Spleen (tissue), 11 donors: ENCODE measurements around the gene FADS3. TPM values are rescaled to one million over a fixed set of nuclear protein-coding genes. Genes with fewer than 3 reads are reported as not detected.

Experiments
- DNase-seq: peaks from one replicate; pipeline ENCODE4 v3.0.0-alpha.2; 2020
- H3K27ac ChIP-seq, 8 donors: fragments of 200-600 bp; sonication (generic) in 7 of 8; 1 replicate in 4 of 8; 2 replicates in 4 of 8; pipeline versions ENCODE4 v1.5.0 to v1.8.0; 2016 to 2021; ENCODE audit warnings: inconsistent platforms in 4 of 8, mild to moderate bottlenecking in 4 of 8, moderate library complexity in 1 of 8
- H3K27me3 ChIP-seq, 7 donors: fragments of 200-600 bp; sonication (generic) in 6 of 7; replicated peaks in 1 of 7; 1 replicate in 4 of 7; 2 replicates in 3 of 7; pipeline versions ENCODE4 v1.5.0 to v1.8.0; 2016 to 2021; ENCODE audit warnings: inconsistent platforms in 3 of 7, mild to moderate bottlenecking in 1 of 7
- H3K36me3 ChIP-seq, 6 donors: fragments of 200-600 bp; sonication (generic) in 5 of 6; 1 replicate in 4 of 6; 2 replicates in 2 of 6; pipeline versions ENCODE4 v1.5.0 to v1.8.0; 2016 to 2021; ENCODE audit warnings: inconsistent platforms in 2 of 6
- H3K4me1 ChIP-seq, 6 donors: fragments of 200-600 bp; sonication (generic) in 5 of 6; 1 replicate in 3 of 6; 2 replicates in 3 of 6; pipeline versions ENCODE4 v1.5.0 to v1.8.0; 2016 to 2021; ENCODE audit warnings: inconsistent platforms in 3 of 6
- H3K4me3 ChIP-seq, 8 donors: fragments of 200-600 bp; sonication (generic) in 7 of 8; 1 replicate in 4 of 8; 2 replicates in 4 of 8; pipeline versions ENCODE4 v1.5.0 to v1.8.0; 2016 to 2021; ENCODE audit warnings: inconsistent platforms in 4 of 8, mild to moderate bottlenecking in 4 of 8, moderate library complexity in 2 of 8
- H3K9me3 ChIP-seq, 8 donors: fragments of 200-600 bp; sonication (generic) in 7 of 8; 1 replicate in 4 of 8; 2 replicates in 4 of 8; pipeline versions ENCODE4 v1.5.0 to v1.8.0; 2016 to 2021; ENCODE audit warnings: inconsistent platforms in 4 of 8
- CTCF ChIP-seq, 11 experiments: fragments of 200-600 bp in 7 of 11; fragments of 450-650 bp in 4 of 11; sonication (generic) in 4 of 11; IDR thresholded peaks in 8 of 11; conservative IDR thresholded peaks in 3 of 11; 1 replicate in 7 of 11; 2 replicates in 4 of 11; pipeline versions ENCODE4 v1.4.0 to v1.8.0; 2016 to 2021; ENCODE audit warnings: antibody characterized with exemption in 11 of 11, inconsistent platforms in 4 of 11, mild to moderate bottlenecking in 1 of 11
- POLR2A ChIP-seq, 3 donors: fragments of 450-650 bp; IDR thresholded peaks; one replicate each; pipeline ENCODE4 v1.5.1; 2017; ENCODE audit warnings: antibody characterized with exemption in 3 of 3, mild to moderate bottlenecking in 1 of 3
- POLR2AphosphoS5 ChIP-seq, 3 donors: sonication (generic); formaldehyde crosslinking; IDR thresholded peaks; one replicate each; pipeline ENCODE4 v1.5.1; 2017; ENCODE audit warnings: antibody characterized with exemption in 3 of 3
- WGBS, 5 donors: extraction: QIAGEN DNeasy Blood & Tissue Kit in 3 of 5; methylation state at CpG; one replicate each; pipeline versions ENCODE4 v1.1.5 to v1.1.7; 2013 to 2018; 5-methylcytosine and 5-hydroxymethylcytosine counted together
- intact Hi-C: fragments of 100-400 bp; cut with DNase I; formaldehyde crosslinking; loops from one replicate; pipeline ENCODE4 v1.15.0; 2023; ENCODE audit warnings: low total_unique reads
- polyA plus RNA-seq, 3 donors: library from polyadenylated mRNA; stranded (reverse); fragments of 200-250 nt; gene quantifications; one replicate each; pipeline ENCODE4 v1.2.1, GENCODE V29; 2013
- total RNA-seq, 7 donors: library from RNA; depleted of rRNA in 3 of 7; stranded (reverse); fragments of >200 nt in 3 of 7; fragmentation: NEBNext Ultra II Directional in 4 of 7; extraction: Animal tissue kit (Norgen Biotek cat#: 25700) in 4 of 7; gene quantifications; one replicate each; pipeline versions ENCODE4 v1.1.0 to v1.2.1, GENCODE V29; 2016 to 2021
- donor health status: healthy with polysubstance abuse.
- donor health status: DM: no; HTN: no; CAD: no; lungs with moderate emphysema.
- donor health status: DM: no; HTN: no; CAD: no.
- donor health status: Bipolar disorder and iron deficiency.
- donor health status: healthy.
- donor health status: DM: no; HTN: no; CAD: no.
- donor health status: DM: yes; HTN: yes; CAD: no.

Gene FADS3
- total and polyA plus RNA-seq, 10 donors = 26.3 to 63.6 (median 38.5) TPM

GRCh38 chr11:61924064-61924455, 32.7 kb upstream of the FADS3 start:
- intact Hi-C loops = no loop called here
- peaks cover 2 to 36% (median 25%) of the 10 kb centered on the region in 6 donors for H3K4me1 ChIP-seq
- H3K27me3 ChIP-seq = peaks cover 0 to 9% (median 0%) of the 10 kb centered on the region in 7 donors
- no peak for DNase-seq
- no peak for TF ChIP-seq CTCF (IDR thresholded peaks at IDR 0.05 in 8 of 11, conservative IDR thresholded peaks at IDR 0.05 in 3 of 11)
- no peak for TF ChIP-seq POLR2AphosphoS5 (IDR thresholded peaks at IDR 0.05)
- no peak for TF ChIP-seq POLR2A (IDR thresholded peaks at IDR 0.05)
- no peaks in the 10 kb centered on the region for H3K36me3 ChIP-seq
- no peak overlapping the region for H3K4me3 ChIP-seq
- WGBS, 5 donors = 66 to 79% (median 71%) methylated on average over 6 of the region's 6 CpGs
- H3K9me3 ChIP-seq = no peaks in the 10 kb centered on the region
- H3K27ac ChIP-seq = peak overlapping the region in 7 of 8 donors; percentile 59 to 83 (median 76)

GRCh38 chr11:61923166-61924063, 32.1 kb upstream of the FADS3 start:
- intact Hi-C loops = no loop called here
- Histone ChIP-seq H3K9me3 (no peaks in the 10 kb centered on the region), H3K36me3 (no peaks in the 10 kb centered on the region), H3K4me1 (peaks cover 2 to 43% (median 29%) of the 10 kb centered on the region in 6 donors), H3K4me3 (no peak overlapping the region), H3K27me3 (peaks cover 0 to 15% (median 0%) of the 10 kb centered on the region in 7 donors), H3K27ac (peak overlapping the region in 7 of 8 donors; percentile 72 to 83 (median 76))
- TF ChIP-seq POLR2A (IDR thresholded peaks at IDR 0.05) = no peak
- TF ChIP-seq POLR2AphosphoS5 (IDR thresholded peaks at IDR 0.05) = peak; percentile 49 to 68 (median 61)
- TF ChIP-seq CTCF (IDR thresholded peaks at IDR 0.05 in 8 of 11, conservative IDR thresholded peaks at IDR 0.05 in 3 of 11) = no peak
- DNase-seq = no peak
- WGBS, 5 donors = 55 to 69% (median 61%) methylated on average over 14 to 18 of the region's 18 CpGs

DNA sequence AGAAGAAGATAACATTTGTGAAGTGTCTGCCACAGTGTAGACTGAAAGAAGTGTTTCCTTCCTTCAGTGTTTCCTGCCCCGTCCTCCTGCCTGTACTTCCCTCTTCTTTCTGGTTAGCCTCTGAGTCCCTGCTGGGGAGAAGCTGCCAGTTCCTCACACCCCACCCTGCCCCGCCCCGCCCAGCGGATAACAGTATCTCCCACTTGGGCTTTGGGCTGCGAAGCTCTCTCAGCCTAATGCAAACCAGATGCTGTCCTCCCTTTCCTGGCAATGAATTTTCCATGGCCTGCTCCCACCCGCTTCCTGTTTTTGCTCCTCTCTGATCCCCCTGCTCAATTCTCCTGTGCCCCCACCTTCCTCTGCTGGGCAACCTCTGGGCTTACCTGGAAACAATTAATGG, 31.2 kb upstream of the FADS3 start:
- Histone ChIP-seq H3K27ac (peak overlapping the region in 7 of 8 donors; percentile 72 to 83 (median 76)), H3K36me3 (no peaks in the 10 kb centered on the region), H3K27me3 (peaks cover 0 to 24% (median 8%) of the 10 kb centered on the region in 7 donors), H3K4me1 (peaks cover 2 to 51% (median 37%) of the 10 kb centered on the region in 6 donors), H3K9me3 (no peaks in the 10 kb centered on the region), H3K4me3 (no peak overlapping the region)
- TF ChIP-seq POLR2A (IDR thresholded peaks at IDR 0.05) = no peak
- TF ChIP-seq POLR2AphosphoS5 (IDR thresholded peaks at IDR 0.05) = peak in 2 of 3 donors; percentile 36 to 61
- TF ChIP-seq CTCF (IDR thresholded peaks at IDR 0.05 in 8 of 11, conservative IDR thresholded peaks at IDR 0.05 in 3 of 11) = peak in 2 of 11 experiments; percentile 16 to 30
- intact Hi-C loops = no loop called here
- WGBS, 5 donors = 13 to 25% (median 18%) methylated on average over 6 of the region's 6 CpGs
- DNase-seq = no peak

DNA sequence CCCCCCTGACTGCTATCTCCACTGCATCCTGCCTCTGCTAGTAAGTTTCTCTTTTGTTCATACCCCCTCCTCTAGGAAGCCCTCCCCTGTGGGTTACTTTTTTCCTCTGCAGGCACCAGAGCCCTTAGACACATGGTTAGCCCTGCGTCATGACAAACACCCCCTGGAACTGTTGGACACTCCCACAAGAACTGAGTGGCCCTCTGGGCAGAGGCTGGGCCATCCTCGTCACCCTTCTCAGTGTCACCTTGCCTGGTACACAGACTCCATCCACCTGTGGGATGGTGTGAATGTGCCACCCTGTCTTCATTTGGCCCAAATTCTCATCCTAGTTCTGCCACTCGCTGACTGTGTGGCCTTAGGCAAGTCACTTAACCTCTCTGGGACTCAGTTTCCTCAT, 30.1 kb upstream of the FADS3 start:
- H3K9me3 ChIP-seq = no peaks in the 10 kb centered on the region
- no peak for TF ChIP-seq POLR2AphosphoS5 (IDR thresholded peaks at IDR 0.05)
- TF ChIP-seq CTCF (IDR thresholded peaks at IDR 0.05 in 8 of 11, conservative IDR thresholded peaks at IDR 0.05 in 3 of 11) = no peak
- TF ChIP-seq POLR2A (IDR thresholded peaks at IDR 0.05) = no peak
- peaks cover 2 to 62% (median 45%) of the 10 kb centered on the region in 6 donors for H3K4me1 ChIP-seq
- intact Hi-C loops = no loop called here
- peak overlapping the region in 3 of 8 donors; percentile 18 to 76 (median 72) for H3K27ac ChIP-seq
- DNase-seq = no peak
- no peaks in the 10 kb centered on the region for H3K36me3 ChIP-seq
- H3K4me3 ChIP-seq = no peak overlapping the region
- WGBS, 5 donors = 77 to 89% (median 85%) methylated on average over 3 of the region's 3 CpGs
- H3K27me3 ChIP-seq = peaks cover 0 to 35% (median 19%) of the 10 kb centered on the region in 7 donors
